ENCODE results near the gene DDR2. TPM values are rescaled to one million over a fixed set of nuclear protein-coding genes. Genes with fewer than 3 reads are reported as not detected.

The DDR2 gene
- total RNA-seq, 3 donors from 2014 or later = 0.29 to 0.84 (median 0.38) TPM

Other genes with a start within 250 kb of the DDR2 start
- under 1 TPM in 1 of 3 donors, not detected in 2; 0.11 TPM for gene SH2D1B, start 220.3 kb upstream of the DDR2 start, total RNA-seq
- 10 to 100 TPM; 71.6 to 74.2 (median 73.6) TPM for gene UHMK1, start 134.6 kb upstream of the DDR2 start, total RNA-seq
- 10 to 100 TPM; 25.3 to 31.0 (median 27.7) TPM for gene UAP1, start 70.7 kb upstream of the DDR2 start, total RNA-seq
- 10 to 100 TPM in 2 of 3 donors, 1 to 10 TPM in 1; 10.0 to 18.0 (median 10.8) TPM for gene HSD17B7, start 158.2 kb downstream of the DDR2 start, total RNA-seq
- gene CCDC190, start 228.7 kb downstream of the DDR2 start, total RNA-seq = not detected